Muscle layer of duodenum (tissue), 2 donors: Measurements from ENCODE around the gene ASTL.
"Not testable (repeated sequence)": the region's sequence is repeated elsewhere in the genome, so short reads cannot be mapped to it uniquely, and the experiment has no call there.

Experiments
- H3K27ac ChIP-seq: one replicate; pipeline ENCODE4 v1.7.0; 2013; ENCODE audit warnings: mild to moderate bottlenecking, low read length
- H3K27me3 ChIP-seq: one replicate; pipeline ENCODE4 v1.7.0; 2013; ENCODE audit warnings: low read depth, mild to moderate bottlenecking, control low read depth, low read length
- H3K36me3 ChIP-seq, 2 donors: one replicate each; pipeline ENCODE4 v1.7.0; 2013; ENCODE audit warnings: low read length in 2 of 2, control low read depth in 1 of 2, mild to moderate bottlenecking in 1 of 2; ENCODE audit not compliant: insufficient read depth in 2 of 2, control insufficient read depth in 1 of 2
- H3K4me1 ChIP-seq, 2 donors: one replicate each; pipeline ENCODE4 v1.7.0; 2013; ENCODE audit warnings: low read length in 2 of 2, mild to moderate bottlenecking in 2 of 2, control low read depth in 1 of 2, moderate library complexity in 1 of 2; ENCODE audit not compliant: insufficient read depth in 2 of 2, control insufficient read depth in 1 of 2
- H3K4me3 ChIP-seq, 2 donors: one replicate each; pipeline ENCODE4 v1.7.0; 2013; ENCODE audit warnings: low read length in 2 of 2, low read depth in 1 of 2, mild to moderate bottlenecking in 1 of 2
- H3K9me3 ChIP-seq, 2 donors: one replicate each; pipeline ENCODE4 v1.7.0; 2013; ENCODE audit warnings: low read length in 2 of 2, control low read depth in 1 of 2, mild to moderate bottlenecking in 1 of 2; ENCODE audit not compliant: control insufficient read depth in 1 of 2
- donor health status: healthy.

Gene ASTL

GRCh38 chr2:96089356-96090195 is 48.7 kb downstream of the ASTL start:
- Histone ChIP-seq H3K27ac (no peak overlapping the region), H3K9me3 (no peaks in the 10 kb centered on the region), H3K36me3 (no peaks in the 10 kb centered on the region), H3K4me1 (peaks cover 0 to 8% of the 10 kb centered on the region in 2 donors), H3K4me3 (no peak overlapping the region), H3K27me3 (no peaks in the 10 kb centered on the region)

GRCh38 chr2:96088340-96089335 is 49.7 kb downstream of the ASTL start:
- no peak overlapping the region for H3K27ac ChIP-seq

GRCh38 chr2:96087130-96087529 is 51.2 kb downstream of the ASTL start:
- Histone ChIP-seq H3K4me1 (peaks cover 0 to 8% of the 10 kb centered on the region in 2 donors), H3K36me3 (no peaks in the 10 kb centered on the region), H3K4me3 (no peak overlapping the region), H3K9me3 (no peaks in the 10 kb centered on the region), H3K27ac (no peak overlapping the region), H3K27me3 (no peaks in the 10 kb centered on the region)

More at GRCh38 chr2:96088340-96089335, 49.7 kb downstream of the ASTL start:
- H3K36me3 ChIP-seq = no peaks in the 10 kb centered on the region
- H3K27me3 ChIP-seq = no peaks in the 10 kb centered on the region
- H3K9me3 ChIP-seq = no peaks in the 10 kb centered on the region
- H3K4me1 ChIP-seq = peaks cover 0 to 8% of the 10 kb centered on the region in 2 donors
- no peak overlapping the region for H3K4me3 ChIP-seq

DNA sequence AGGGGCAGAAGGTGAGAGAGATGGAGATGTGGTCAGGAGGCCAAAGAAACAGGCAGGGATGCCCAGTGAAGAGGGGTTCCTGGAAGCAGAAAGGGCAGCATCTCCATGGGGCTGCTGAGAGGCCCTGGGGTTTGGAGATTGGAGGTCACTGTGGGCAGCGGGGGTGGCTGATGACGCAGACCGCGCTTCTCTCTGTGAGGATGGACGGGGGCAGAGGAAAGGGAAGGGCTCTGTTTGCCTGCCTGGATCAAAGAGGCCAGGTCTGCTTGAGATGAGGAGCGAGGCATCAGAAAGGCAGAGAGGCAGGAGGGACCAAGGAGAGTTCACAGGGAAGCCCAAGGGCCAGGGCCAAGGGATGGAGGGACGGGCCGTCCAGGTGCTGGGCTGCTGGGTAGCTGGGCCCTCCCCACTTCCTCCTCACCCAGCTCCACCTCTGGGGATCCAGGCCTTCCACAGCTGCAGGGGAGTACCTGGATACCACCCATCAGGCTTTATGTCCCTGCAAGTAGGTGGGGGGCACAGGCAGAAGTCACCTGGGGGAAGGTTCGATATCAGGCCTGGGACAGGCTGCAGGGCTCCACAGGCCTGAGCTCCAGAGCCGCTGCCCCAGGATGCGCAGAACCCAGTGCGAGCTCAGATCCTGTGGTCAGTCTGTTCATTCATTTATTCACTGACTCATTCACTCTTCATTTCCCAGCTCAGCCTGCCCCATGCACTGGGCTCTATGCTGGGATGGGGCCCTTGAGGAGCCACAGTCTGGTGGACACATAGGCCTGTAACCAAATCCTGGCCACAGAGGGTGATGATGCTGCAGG is 52.6 kb downstream of the ASTL start:
- peaks cover 0 to 8% of the 10 kb centered on the region in 2 donors for H3K4me1 ChIP-seq
- H3K36me3 ChIP-seq = no peaks in the 10 kb centered on the region
- H3K9me3 ChIP-seq = no peaks in the 10 kb centered on the region
- H3K4me3 ChIP-seq = no peak overlapping the region
- H3K27me3 ChIP-seq = no peaks in the 10 kb centered on the region
- H3K27ac ChIP-seq = no peak overlapping the region

GRCh38 chr2:96084858-96085518 is 53.3 kb downstream of the ASTL start:
- not testable (repeated sequence) for H3K36me3 ChIP-seq, H3K4me1 ChIP-seq, H3K4me3 ChIP-seq, H3K9me3 ChIP-seq, H3K27ac ChIP-seq, H3K27me3 ChIP-seq

GRCh38 chr2:96083989-96084857 is 54.1 kb downstream of the ASTL start:
- Histone ChIP-seq H3K9me3 (no peaks in the 10 kb centered on the region), H3K27me3 (no peaks in the 10 kb centered on the region), H3K27ac (no peak overlapping the region), H3K4me1 (peaks cover 0 to under 1% of the 10 kb centered on the region in 2 donors), H3K36me3 (no peaks in the 10 kb centered on the region), H3K4me3 (no peak overlapping the region)

- Histone ChIP-seq H3K4me1 (no peaks in the 10 kb centered on the region), H3K27me3 (no peaks in the 10 kb centered on the region), H3K27ac (no peak overlapping the region), H3K9me3 (no peaks in the 10 kb centered on the region), H3K4me3 (no peak overlapping the region), H3K36me3 (no peaks in the 10 kb centered on the region)
Measured at GRCh38 chr2:96083064-96083939, 55.0 kb downstream of the ASTL start.

- H3K27ac ChIP-seq = no peak overlapping the region
- no peaks in the 10 kb centered on the region for H3K4me1 ChIP-seq
- H3K36me3 ChIP-seq = no peaks in the 10 kb centered on the region
- no peaks in the 10 kb centered on the region for H3K27me3 ChIP-seq
- H3K4me3 ChIP-seq = no peak overlapping the region
- H3K9me3 ChIP-seq = no peaks in the 10 kb centered on the region
Measured at GRCh38 chr2:96082211-96083063, 55.9 kb downstream of the ASTL start.

GRCh38 chr2:96081042-96081441 is 57.3 kb downstream of the ASTL start:
- peaks cover 0 to 5% of the 10 kb centered on the region in 2 donors for H3K9me3 ChIP-seq
- no peak overlapping the region for H3K27ac ChIP-seq
- no peaks in the 10 kb centered on the region for H3K4me1 ChIP-seq
- no peak overlapping the region for H3K4me3 ChIP-seq
- no peaks in the 10 kb centered on the region for H3K27me3 ChIP-seq
- no peaks in the 10 kb centered on the region for H3K36me3 ChIP-seq
